ENCODE results near the gene CLPSL2. TPM values are rescaled to one million over a fixed set of nuclear protein-coding genes. Genes with fewer than 3 reads are reported as not detected.
A peak's percentile ranks its signal among the peaks of the same experiment; 100 is the strongest.

CLPSL2 gene
- total RNA-seq, 2 donors from 2014 or later: not detected

- no peaks in the 10 kb centered on the region for H3K4me1 ChIP-seq
- H3K36me3 ChIP-seq: no peaks in the 10 kb centered on the region
- H3K4me3 ChIP-seq: no peak overlapping the region
- TF ChIP-seq CTCF (IDR thresholded peaks at IDR 0.05): no peak
- no peaks in the 10 kb centered on the region for H3K9me3 ChIP-seq
- DNase-seq (ENCODE audit: low spot score): no peak
- no peaks in the 10 kb centered on the region for H3K27me3 ChIP-seq
- no peak overlapping the region for H3K27ac ChIP-seq
These were observed 22.3 kb downstream of the CLPSL2 start for GRCh38 chr6:35798706-35799105.

GRCh38 chr6:35801148-35801547 is 24.8 kb downstream of the CLPSL2 start:
- Histone ChIP-seq H3K9me3 (no peaks in the 10 kb centered on the region), H3K27me3 (no peaks in the 10 kb centered on the region), H3K27ac (no peak overlapping the region), H3K4me1 (peaks cover 0 to 6% of the 10 kb centered on the region in 2 donors), H3K36me3 (no peaks in the 10 kb centered on the region), H3K4me3 (no peak overlapping the region)
- no peak for TF ChIP-seq CTCF (IDR thresholded peaks at IDR 0.05)
- no peak for DNase-seq (ENCODE audit: low spot score)

GRCh38 chr6:35804996-35805736 is 28.8 kb downstream of the CLPSL2 start, which contains the start of gene LHFPL5:
Gene LHFPL5, plus strand, starts transcription at chr6:35805352. Its CDS starts 319 bp downstream, at chr6:35805671.
- H3K9me3 ChIP-seq: no peaks in the 10 kb centered on the region
- no peak for DNase-seq (ENCODE audit: low spot score)
- H3K4me1 ChIP-seq: peaks cover 0 to 6% of the 10 kb centered on the region in 2 donors
- H3K27me3 ChIP-seq: no peaks in the 10 kb centered on the region
- no peak for TF ChIP-seq CTCF (IDR thresholded peaks at IDR 0.05)
- H3K27ac ChIP-seq: no peak within 1 kb of the TSS
- H3K36me3 ChIP-seq: no peaks in the 10 kb centered on the region
- H3K4me3 ChIP-seq: peak within 1 kb of the TSS in 1 of 2 donors; percentile 24

- H3K27ac ChIP-seq: no peak overlapping the region
- H3K36me3 ChIP-seq: no peaks in the 10 kb centered on the region
- H3K9me3 ChIP-seq: no peaks in the 10 kb centered on the region
- DNase-seq (ENCODE audit: low spot score): no peak
- peaks cover 0 to 6% of the 10 kb centered on the region in 2 donors for H3K4me1 ChIP-seq
- no peak overlapping the region for H3K4me3 ChIP-seq
- no peaks in the 10 kb centered on the region for H3K27me3 ChIP-seq
- TF ChIP-seq CTCF (IDR thresholded peaks at IDR 0.05): no peak
These were observed 32.3 kb downstream of the CLPSL2 start for GRCh38 chr6:35808688-35809087.

GRCh38 chr6:35809809-35810208 is 33.4 kb downstream of the CLPSL2 start:
- Histone ChIP-seq H3K9me3 (no peaks in the 10 kb centered on the region), H3K27ac (no peak overlapping the region), H3K4me3 (no peak overlapping the region), H3K36me3 (no peaks in the 10 kb centered on the region), H3K4me1 (peaks cover 0 to 6% of the 10 kb centered on the region in 2 donors), H3K27me3 (no peaks in the 10 kb centered on the region)
- DNase-seq (ENCODE audit: low spot score): no peak
- no peak for TF ChIP-seq CTCF (IDR thresholded peaks at IDR 0.05)

Measured in right atrium auricular region (tissue), 2 donors.